Left cardiac atrium (tissue), 4 donors: ENCODE data around the gene SH3BGR. TPM values are rescaled to one million over a fixed set of nuclear protein-coding genes. Genes with fewer than 3 reads are reported as not detected.
A peak's percentile ranks its signal among the peaks of the same experiment; 100 is the strongest.

Experiments
- ATAC-seq, 2 donors: fragments of 200-7000 bp; cut with Tn5 transposase; one replicate each; pipeline ENCODE4 v1.9.1; 2020; ENCODE audit warnings: mild to moderate bottlenecking in 2 of 2, moderate library complexity in 2 of 2
- DNase-seq: peaks from one replicate; pipeline ENCODE4 v3.0.0-alpha.2; 2020
- intact Hi-C, 2 donors: fragments of 100-400 bp; cut with DNase I; formaldehyde crosslinking; loops; one replicate each; pipeline versions ENCODE4 v1.14.1 to v1.15.1; 2022 to 2023
- total RNA-seq, 2 donors: library from RNA; stranded (reverse); fragmentation: NEBNext Ultra II Directional; extraction: Animal tissue kit (Norgen Biotek cat#: 25700); gene quantifications; one replicate each; pipeline ENCODE4 v1.2.1, GENCODE V29; 2021
- donor health status: DM: no; HTN: yes; CAD: no.
- donor health status: DM: no; HTN: yes; CAD: no; lungs with severe emphysema.
- donor health status: DM: yes; HTN: yes; CAD: no.
- donor health status: Dilated cardiomyopathy.

Gene SH3BGR
- total RNA-seq, 2 donors from 2014 or later, result 62.3 to 66.6 TPM

DNA sequence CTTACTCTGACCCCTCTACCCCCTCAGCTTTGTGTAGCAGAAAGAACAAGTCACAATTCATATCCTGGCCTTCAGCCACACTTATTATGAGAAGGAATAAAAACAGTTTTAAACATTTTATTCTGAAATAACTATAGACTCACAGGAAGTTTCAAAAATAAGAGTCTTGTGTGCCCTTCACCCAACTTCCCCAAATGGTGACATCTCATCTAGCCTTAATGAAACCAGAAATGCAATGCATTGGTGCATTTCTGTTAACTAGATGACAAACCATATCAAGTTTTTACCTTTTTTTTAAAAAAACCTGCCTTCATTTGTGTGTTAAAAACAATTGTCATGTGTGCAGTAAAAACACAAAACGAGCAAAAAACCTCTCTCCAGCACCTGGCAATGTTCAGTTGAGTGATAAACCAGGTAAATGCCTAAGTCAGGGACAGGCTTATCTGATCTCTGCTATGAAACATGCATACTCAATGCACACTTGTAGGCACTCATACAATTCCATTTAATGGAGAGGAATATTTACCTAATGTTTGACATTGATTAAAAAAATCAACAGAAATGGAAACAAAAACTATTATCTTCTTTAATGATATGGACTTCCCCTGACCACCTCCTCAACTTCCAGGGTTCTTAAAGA is 51.5 kb downstream of the SH3BGR start:
- no peak for ATAC-seq
- DNase-seq, result no peak
- intact Hi-C loops, result no loop called here

DNA sequence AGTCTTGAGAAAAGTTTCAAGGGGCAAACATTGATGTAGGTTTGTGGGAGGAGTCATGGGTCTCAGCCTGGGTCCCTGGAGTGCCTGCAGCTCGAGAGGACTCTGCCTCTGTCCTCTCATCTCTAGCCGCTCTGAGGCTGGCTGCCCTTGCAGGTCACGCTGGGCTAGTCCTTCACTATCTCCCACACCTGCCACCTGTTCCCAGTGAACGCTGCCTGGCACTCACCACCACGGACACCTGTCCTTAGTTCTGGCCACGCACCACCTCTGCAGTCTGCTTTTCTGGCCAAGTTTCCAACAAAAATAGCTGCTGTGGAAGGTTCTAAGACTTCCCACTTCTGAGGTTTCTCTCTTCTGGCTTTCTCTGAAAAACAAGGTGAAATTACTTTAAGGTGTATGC is 52.5 kb downstream of the SH3BGR start:
- DNase-seq (no peak), ATAC-seq (no peak)
- intact Hi-C loops, result no loop called here

DNA sequence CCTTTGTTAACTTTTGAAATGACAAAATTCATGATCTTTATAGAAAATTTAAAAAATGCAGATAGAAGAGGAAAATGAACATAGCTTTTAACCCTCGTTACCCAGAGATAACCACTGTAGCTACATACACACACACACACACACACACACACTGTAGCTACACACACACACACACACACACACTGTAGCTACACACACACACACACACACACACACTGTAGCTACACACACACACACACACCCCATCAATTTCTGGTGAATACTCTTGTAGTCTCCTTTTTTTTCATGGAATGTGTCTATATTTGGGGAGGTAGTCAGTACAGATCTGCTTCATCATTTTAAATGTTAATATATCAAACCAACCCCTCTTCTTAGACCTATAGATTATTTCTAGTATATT is 58.5 kb downstream of the SH3BGR start:
- ATAC-seq, result no peak
- intact Hi-C loops, result no loop called here
- DNase-seq, result no peak

DNA sequence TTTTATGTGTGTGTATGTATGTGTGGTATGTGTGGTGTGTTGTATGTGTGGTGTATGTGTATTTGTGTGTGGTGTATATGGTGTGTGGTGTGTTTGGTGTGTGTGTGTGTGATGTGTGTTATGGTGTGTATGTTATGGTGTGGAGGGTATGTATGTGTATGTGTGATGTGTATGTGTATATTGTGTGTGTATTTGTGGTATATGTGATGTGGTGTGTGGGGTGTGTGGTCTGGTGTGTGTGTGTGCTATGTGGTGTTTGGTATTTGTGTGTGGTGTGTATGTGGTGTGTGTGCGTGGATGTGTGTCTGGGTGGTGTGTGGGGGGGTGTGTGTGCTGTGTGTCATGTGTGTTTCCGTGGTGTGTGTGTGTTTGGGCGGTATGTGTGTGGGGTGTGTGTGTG is 59.3 kb downstream of the SH3BGR start:
- no peak for DNase-seq
- ATAC-seq, result no peak
- intact Hi-C loops, result no loop called here

DNA sequence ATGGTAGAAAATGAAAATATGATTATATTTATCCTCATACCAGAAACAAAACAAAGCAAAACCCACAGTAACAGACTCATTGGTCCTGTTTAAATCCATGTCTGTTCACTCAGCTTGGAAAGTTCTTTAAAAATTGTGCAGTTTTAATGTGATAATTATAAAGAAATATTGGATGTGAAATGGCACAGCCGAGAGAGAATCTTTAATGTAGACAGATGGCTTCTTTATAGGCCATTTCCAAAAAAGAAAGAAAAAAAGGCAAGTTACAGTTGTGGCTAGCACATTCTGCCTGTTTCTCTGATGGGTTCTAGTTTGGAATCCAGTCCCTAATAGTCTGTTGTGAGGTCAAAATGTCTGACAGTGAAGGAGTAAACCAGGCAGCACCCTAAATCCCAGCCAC is 62.0 kb downstream of the SH3BGR start:
- intact Hi-C loops, result no loop called here
- DNase-seq (no peak), ATAC-seq (no peak)

GRCh38 chr21:39515684-39516472 is 64.1 kb downstream of the SH3BGR start:
- intact Hi-C loops, result loop anchor here in 1 of 2 donors (5.0 kb wide), 1 partner anchor 606 kb away; no protein-coding TSS in a partner anchor
- DNase-seq (no peak), ATAC-seq (no peak)

- ATAC-seq (peak; percentile 71 to 82), DNase-seq (peak; percentile 47)
- intact Hi-C loops, result loop anchor here (2.0 to 5.0 kb wide), 2 partner anchors 199 to 604 kb away; no protein-coding TSS in a partner anchor
Observed at GRCh38 chr21:39518055-39518846, 66.5 kb downstream of the SH3BGR start.

GRCh38 chr21:39518847-39519210 is 67.1 kb downstream of the SH3BGR start:
- DNase-seq, result no peak
- intact Hi-C loops, result loop anchor here (1.0 to 5.0 kb wide), 3 partner anchors 196 to 603 kb away; no protein-coding TSS in a partner anchor
- ATAC-seq, result no peak

DNA sequence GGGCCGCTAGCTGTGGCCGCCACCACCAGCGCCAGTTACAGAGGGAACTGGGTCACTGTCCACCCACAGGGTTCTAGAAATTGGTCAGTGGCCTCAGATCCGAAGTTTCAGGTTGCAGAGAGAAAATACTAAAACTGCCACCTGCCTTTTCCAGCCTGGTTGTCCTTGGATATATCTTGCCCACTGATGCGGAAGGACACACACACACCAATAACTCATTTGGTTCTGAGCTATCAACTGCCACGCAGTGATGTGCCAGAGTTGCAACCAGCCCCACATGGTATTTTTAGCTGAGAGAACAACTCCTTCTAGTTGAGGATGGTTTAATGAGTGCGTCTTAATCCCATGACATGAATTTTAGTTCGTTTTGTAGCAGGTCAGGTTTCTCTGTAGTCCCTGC is 68.1 kb downstream of the SH3BGR start:
- intact Hi-C loops, result loop anchor here (1.0 to 5.0 kb wide), 3 partner anchors 195 to 602 kb away; no protein-coding TSS in a partner anchor
- DNase-seq, result no peak
- no peak for ATAC-seq

DNA sequence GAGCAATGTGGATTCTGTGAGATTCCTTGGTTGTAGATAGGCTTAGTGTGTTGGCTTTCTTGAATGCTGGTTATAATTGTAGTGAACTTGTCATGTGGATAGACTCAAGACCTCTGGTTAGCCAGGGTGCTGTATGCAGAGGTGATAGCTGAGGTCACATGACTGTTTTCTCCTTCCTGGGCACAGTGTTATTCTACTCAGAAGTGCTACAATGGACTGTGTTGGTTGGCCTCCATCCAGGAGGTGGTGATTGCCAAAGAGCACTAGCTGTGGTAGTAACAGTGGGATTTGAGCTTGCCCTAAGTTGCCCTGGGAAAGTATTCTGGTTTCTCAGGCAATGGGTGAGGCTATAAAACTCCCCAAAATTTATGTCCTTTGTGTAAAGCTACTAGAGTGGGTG is 71.6 kb downstream of the SH3BGR start:
- intact Hi-C loops, result no loop called here
- ATAC-seq (peak; percentile 52 to 55), DNase-seq (no peak)

GRCh38 chr21:39523915-39524314 is 72.1 kb downstream of the SH3BGR start:
- DNase-seq (no peak), ATAC-seq (no peak)
- intact Hi-C loops, result no loop called here

DNA sequence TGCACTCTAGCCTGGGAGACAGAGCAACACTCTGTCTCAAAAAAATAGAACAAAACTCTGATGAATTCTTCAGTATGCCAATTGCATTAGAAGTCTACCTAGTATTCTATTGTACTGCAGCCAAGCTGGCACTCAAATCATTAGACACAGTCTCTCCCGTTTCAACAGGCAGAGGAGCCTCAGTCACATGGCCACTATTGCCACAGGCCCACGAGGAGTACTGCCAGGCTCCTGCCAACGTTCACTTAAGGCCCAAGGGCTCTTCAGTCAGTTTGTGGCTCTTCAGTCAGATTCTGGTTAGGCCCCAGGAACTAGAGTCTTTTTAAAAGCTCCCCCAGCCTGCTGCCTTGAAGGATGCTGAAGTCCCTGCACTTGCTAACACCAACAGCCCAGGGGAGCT is 73.4 kb downstream of the SH3BGR start:
- intact Hi-C loops, result no loop called here
- ATAC-seq, result peak; percentile 30 to 80
- DNase-seq, result no peak

DNA sequence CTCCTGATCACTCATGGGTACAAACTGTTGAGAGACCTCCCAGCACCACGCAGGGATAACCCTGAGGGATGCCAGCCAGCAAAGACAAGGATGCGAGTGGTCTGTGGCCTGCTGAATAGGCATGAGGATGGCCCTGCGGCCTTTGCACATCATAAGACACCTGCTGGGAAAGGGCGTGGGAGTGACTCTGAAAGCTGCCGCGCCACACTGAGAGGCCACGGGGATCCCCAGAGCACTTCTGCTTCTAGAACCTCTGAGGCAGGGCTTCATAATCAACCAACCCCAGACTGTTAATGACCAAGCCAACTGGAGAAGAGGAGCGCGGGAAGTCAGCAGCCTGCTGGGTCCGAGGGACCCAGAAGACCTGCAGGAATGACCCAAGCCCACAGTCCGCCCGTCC is 73.8 kb downstream of the SH3BGR start:
- ATAC-seq (no peak), DNase-seq (no peak)
- intact Hi-C loops, result no loop called here

GRCh38 chr21:39527067-39527595 is 75.4 kb downstream of the SH3BGR start:
- intact Hi-C loops, result no loop called here
- ATAC-seq (no peak), DNase-seq (no peak)

DNA sequence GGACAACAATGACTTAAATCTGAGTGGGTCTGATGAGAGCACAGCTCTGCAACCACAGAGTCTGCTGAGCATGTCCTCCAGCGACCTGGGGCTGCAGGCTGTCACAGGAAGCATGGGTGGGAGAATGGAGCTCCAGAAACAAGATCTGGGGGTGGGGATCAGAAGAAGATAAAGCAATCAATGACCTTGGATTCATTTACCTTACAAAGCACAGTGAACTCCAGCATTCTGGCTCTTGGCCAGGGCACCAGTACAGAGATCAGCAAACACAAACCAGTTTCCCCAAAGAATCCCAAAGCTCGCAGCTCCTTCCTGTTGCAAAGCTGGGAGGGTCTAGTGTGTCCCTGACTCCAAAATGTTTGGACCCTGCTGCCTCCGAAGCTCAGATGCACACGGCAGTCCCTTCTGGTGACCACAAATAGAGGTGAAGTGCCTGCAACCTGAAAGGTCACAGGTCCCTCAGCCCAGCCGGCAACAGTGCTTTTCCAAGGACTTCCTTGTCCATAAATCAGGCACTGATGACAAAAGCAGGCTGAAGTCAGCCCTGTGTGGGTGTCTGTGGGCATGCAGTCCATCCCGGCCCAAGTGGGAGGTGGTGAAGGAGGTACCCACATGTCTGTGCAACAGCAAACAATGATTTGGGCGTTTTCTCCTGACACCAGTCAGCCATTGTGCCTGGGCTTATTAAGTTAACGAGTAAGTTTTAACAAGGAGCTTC is 76.1 kb downstream of the SH3BGR start:
- no peak for DNase-seq
- intact Hi-C loops, result no loop called here
- no peak for ATAC-seq

DNA sequence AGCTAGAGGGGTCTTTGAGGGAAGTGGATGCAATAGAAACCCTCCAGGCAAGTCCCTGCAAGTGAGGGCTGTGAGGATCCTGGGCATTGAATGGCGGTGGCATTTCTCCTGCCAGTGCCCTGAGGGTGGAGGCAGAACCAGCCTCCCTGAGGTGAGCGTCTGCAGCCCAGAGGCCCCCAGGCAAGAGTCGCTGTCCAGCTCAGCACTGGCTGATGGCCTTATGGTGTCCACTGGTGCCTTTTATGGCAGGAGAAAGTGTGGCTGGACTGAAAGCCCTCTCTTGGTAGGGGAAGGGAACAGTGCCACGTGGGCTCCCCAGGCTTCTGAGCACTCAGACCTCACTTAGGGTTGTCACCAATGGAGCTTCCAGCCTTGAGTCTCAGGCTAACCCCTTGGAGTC is 77.3 kb downstream of the SH3BGR start:
- intact Hi-C loops, result no loop called here
- DNase-seq (no peak), ATAC-seq (peak in 1 of 2 donors; percentile 13)

- intact Hi-C loops, result no loop called here
- DNase-seq (no peak), ATAC-seq (no peak)
Observed at GRCh38 chr21:39531064-39531463, 79.3 kb downstream of the SH3BGR start.

DNA sequence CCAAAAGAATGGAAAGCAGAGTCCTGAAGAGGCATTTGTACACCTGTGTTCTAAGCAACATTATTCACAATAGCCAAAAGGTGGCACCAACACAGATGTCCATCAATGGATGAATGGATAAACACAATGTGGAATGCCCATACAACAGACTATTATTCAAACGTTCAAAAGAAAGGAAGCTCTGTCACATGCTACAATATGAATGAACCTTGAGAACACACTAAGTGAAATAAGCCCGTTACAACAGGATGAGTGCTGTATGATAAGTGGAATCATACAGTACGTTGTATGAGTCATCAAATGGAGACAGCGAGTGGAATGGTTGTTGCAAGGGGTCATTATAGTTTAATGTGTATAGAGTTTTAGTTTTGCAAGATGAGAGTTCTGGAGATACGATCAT is 80.1 kb downstream of the SH3BGR start:
- no peak for DNase-seq
- intact Hi-C loops, result no loop called here
- no peak for ATAC-seq
